Pancreas (tissue), 10 donors: ENCODE results near the gene TSEN2. TPM values are rescaled to one million over a fixed set of nuclear protein-coding genes. Genes with fewer than 3 reads are reported as not detected.

ENCODE experiments used
- ATAC-seq, 4 donors: fragments of 200-7000 bp; cut with Tn5 transposase; one replicate each; pipeline versions ENCODE4 v1.8.0 to v1.9.1; 2020; ENCODE audit warnings: mild to moderate bottlenecking in 4 of 4, moderate library complexity in 4 of 4
- DNase-seq, 6 donors: peaks; one replicate each; pipeline ENCODE4 v3.0.0-alpha.2; 2020
- FAIRE-seq: peaks from 2 replicates; lab custom pipeline; 2012; peaks lifted over from hg19 to GRCh38; lab: Jason Lieb, UNC
- H3K27ac ChIP-seq, 4 donors: fragments of 200-600 bp; sonication (generic); 1 replicate in 3 of 4; 2 replicates in 1 of 4; pipeline versions ENCODE4 v1.5.0 to v1.8.0; 2020
- H3K27me3 ChIP-seq, 4 donors: fragments of 200-600 bp; one replicate each; pipeline ENCODE4 v1.8.0; 2021
- H3K36me3 ChIP-seq, 3 donors: fragments of 200-600 bp; sonication (generic) in 1 of 3; one replicate each; pipeline versions ENCODE4 v1.5.0 to v1.8.0; 2020 to 2021
- H3K4me1 ChIP-seq, 3 donors: fragments of 200-600 bp; one replicate each; pipeline ENCODE4 v1.8.0; 2021
- H3K4me3 ChIP-seq, 4 donors: fragments of 200-600 bp; sonication (generic) in 2 of 4; one replicate each; pipeline versions ENCODE4 v1.5.0 to v1.8.0; 2020 to 2021
- H3K9me3 ChIP-seq, 4 donors: fragments of 200-600 bp; one replicate each; pipeline ENCODE4 v1.8.0; 2021
- CTCF ChIP-seq, 4 donors: fragments of 200-600 bp; sonication (generic) in 3 of 4; IDR thresholded peaks; one replicate each; pipeline versions ENCODE4 v1.5.0 to v1.8.0; 2021; ENCODE audit warnings: antibody characterized with exemption in 4 of 4
- WGBS, 2 donors: extraction: QIAGEN DNeasy Blood & Tissue Kit; methylation state at CpG; one replicate each; pipeline ENCODE4 v1.1.7; 2013; 5-methylcytosine and 5-hydroxymethylcytosine counted together
- intact Hi-C, 3 donors: fragments of 100-400 bp; cut with DNase I; formaldehyde crosslinking; loops; one replicate each; pipeline versions ENCODE4 v1.11.1 to v1.14.2; 2022
- polyA plus RNA-seq, 2 donors: library from polyadenylated mRNA; stranded (reverse); fragments of 200-250 nt; gene quantifications; one replicate each; pipeline ENCODE4 v1.2.3, GENCODE V29; 2013
- total RNA-seq, 6 donors: library from RNA; stranded (reverse); fragmentation: NEBNext Ultra II Directional in 4 of 6; extraction: Animal tissue kit (Norgen Biotek cat#: 25700) in 4 of 6; gene quantifications; one replicate each; pipeline versions ENCODE4 v1.2.1 to v1.2.4, GENCODE V29; 2021 to 2023
- donor health status: healthy with polysubstance abuse.
- donor health status: DM: no; HTN: no; CAD: no; lungs with moderate emphysema.
- donor health status: DM: no; HTN: no; CAD: no.
- donor health status: control.
- donor health status: control.
- donor health status: Bipolar disorder and iron deficiency.
- donor health status: DM: yes; HTN: yes; CAD: no.
- donor health status: DM: no; HTN: no; CAD: no.
- donor health status: DM: no; HTN: no; CAD: no.
- donor health status: DM: yes; HTN: yes; CAD: no.

Gene TSEN2
- total and polyA plus RNA-seq, 8 donors: 8.7 to 17.0 (median 10.9) TPM

GRCh38 chr3:12557473-12558100 lies 73.3 kb downstream of the TSEN2 start:
- TF ChIP-seq CTCF (IDR thresholded peaks at IDR 0.05): no peak
- FAIRE-seq: no peak
- intact Hi-C loops: no loop called here
- H3K36me3 ChIP-seq: no peaks in the 10 kb centered on the region
- H3K27ac ChIP-seq: peak overlapping the region; percentile 94 to 98 (median 96)
- H3K27me3 ChIP-seq: peaks cover 0 to 4% (median 1%) of the 10 kb centered on the region in 4 donors
- no peak for DNase-seq
- H3K9me3 ChIP-seq: no peaks in the 10 kb centered on the region
- 0 to 1% methylated on average over 18 of the region's 18 CpGs for WGBS, 2 donors
- H3K4me3 ChIP-seq: peak overlapping the region; percentile 86 to 94 (median 93)
- peaks cover 24 to 44% (median 31%) of the 10 kb centered on the region in 3 donors for H3K4me1 ChIP-seq
- ATAC-seq: peak in 3 of 4 donors; percentile 7 to 45 (median 22)

GRCh38 chr3:12558706-12559105 lies 74.4 kb downstream of the TSEN2 start:
- no peak for ATAC-seq
- Histone ChIP-seq H3K4me3 (peak overlapping the region in 2 of 4 donors; percentile 92 to 94), H3K27ac (no peak overlapping the region), H3K4me1 (peaks cover 24 to 40% (median 31%) of the 10 kb centered on the region in 3 donors), H3K27me3 (peaks cover 0 to 3% (median 0%) of the 10 kb centered on the region in 4 donors), H3K9me3 (no peaks in the 10 kb centered on the region), H3K36me3 (no peaks in the 10 kb centered on the region)
- FAIRE-seq: no peak
- no peak for TF ChIP-seq CTCF (IDR thresholded peaks at IDR 0.05)
- intact Hi-C loops: no loop called here
- no peak for DNase-seq
- 39 to 45% methylated on average over 4 of the region's 4 CpGs for WGBS, 2 donors

- intact Hi-C loops: no loop called here
- peaks cover 24 to 39% (median 31%) of the 10 kb centered on the region in 3 donors for H3K4me1 ChIP-seq
These were observed 75.2 kb downstream of the TSEN2 start for GRCh38 chr3:12559520-12559919.

GRCh38 chr3:12560505-12561190 lies 76.4 kb downstream of the TSEN2 start:
- FAIRE-seq: no peak
- ATAC-seq: no peak
- no peak overlapping the region for H3K27ac ChIP-seq
- no peak overlapping the region for H3K4me3 ChIP-seq
- 62 to 71% methylated on average over 5 of the region's 5 CpGs for WGBS, 2 donors
- no peaks in the 10 kb centered on the region for H3K27me3 ChIP-seq
- intact Hi-C loops: loop anchor here in 1 of 3 donors (10.0 kb wide), 1 partner anchor 94 kb away; no protein-coding TSS in a partner anchor
- H3K36me3 ChIP-seq: no peaks in the 10 kb centered on the region
- no peak for TF ChIP-seq CTCF (IDR thresholded peaks at IDR 0.05)
- no peak for DNase-seq
- peaks cover 24 to 39% (median 31%) of the 10 kb centered on the region in 3 donors for H3K4me1 ChIP-seq
- H3K9me3 ChIP-seq: no peaks in the 10 kb centered on the region

More at GRCh38 chr3:12559520-12559919, 75.2 kb downstream of the TSEN2 start:
- ATAC-seq (no peak), DNase-seq (no peak), FAIRE-seq (no peak)
- no peak overlapping the region for H3K4me3 ChIP-seq
- no peaks in the 10 kb centered on the region for H3K9me3 ChIP-seq
- no peak for TF ChIP-seq CTCF (IDR thresholded peaks at IDR 0.05)
- no peak overlapping the region for H3K27ac ChIP-seq
- peaks cover 0 to under 1% (median 0%) of the 10 kb centered on the region in 4 donors for H3K27me3 ChIP-seq
- 60 to 61% methylated on average over 3 of the region's 3 CpGs for WGBS, 2 donors
- no peaks in the 10 kb centered on the region for H3K36me3 ChIP-seq
